ENCODE data around the gene MCOLN2.

The MCOLN2 gene

GRCh38 chr1:84968101-84968500 lies 28.8 kb downstream of the MCOLN2 start:
- TF ChIP-seq CTCF (IDR thresholded peaks at IDR 0.05; ENCODE audit: low read depth, low read length) = no peak
- no peak overlapping the region for H3K4me3 ChIP-seq (ENCODE audit: low read depth, low read length)

GRCh38 chr1:84967666-84968065 lies 29.2 kb downstream of the MCOLN2 start:
- no peak for TF ChIP-seq CTCF (IDR thresholded peaks at IDR 0.05; ENCODE audit: low read depth, low read length)
- no peak overlapping the region for H3K4me3 ChIP-seq (ENCODE audit: low read depth, low read length)

GRCh38 chr1:84963021-84963420 lies 33.9 kb downstream of the MCOLN2 start:
- no peak for TF ChIP-seq CTCF (IDR thresholded peaks at IDR 0.05; ENCODE audit: low read depth, low read length)
- H3K4me3 ChIP-seq (ENCODE audit: low read depth, low read length) = no peak overlapping the region

- H3K4me3 ChIP-seq (ENCODE audit: low read depth, low read length) = no peak overlapping the region
- no peak for TF ChIP-seq CTCF (IDR thresholded peaks at IDR 0.05; ENCODE audit: low read depth, low read length)
These were observed 35.6 kb downstream of the MCOLN2 start for GRCh38 chr1:84961316-84961715.

- no peak overlapping the region for H3K4me3 ChIP-seq (ENCODE audit: low read depth, low read length)
- no peak for TF ChIP-seq CTCF (IDR thresholded peaks at IDR 0.05; ENCODE audit: low read depth, low read length)
These were observed 36.5 kb downstream of the MCOLN2 start for GRCh38 chr1:84960371-84960770.

- TF ChIP-seq CTCF (IDR thresholded peaks at IDR 0.05; ENCODE audit: low read depth, low read length) = no peak
- H3K4me3 ChIP-seq (ENCODE audit: low read depth, low read length) = no peak overlapping the region
These were observed 37.6 kb downstream of the MCOLN2 start for GRCh38 chr1:84959294-84959693.

- no peak overlapping the region for H3K4me3 ChIP-seq (ENCODE audit: low read depth, low read length)
- TF ChIP-seq CTCF (IDR thresholded peaks at IDR 0.05; ENCODE audit: low read depth, low read length) = no peak
These were observed 38.9 kb downstream of the MCOLN2 start for GRCh38 chr1:84957966-84958365.

Measured in WI38 (cell line).